ENCODE results near the gene KCNF1. TPM values are rescaled to one million over a fixed set of nuclear protein-coding genes. Genes with fewer than 3 reads are reported as not detected.

Gene KCNF1
- total RNA-seq, 2 experiments from 2014 or later: not detected

DNA sequence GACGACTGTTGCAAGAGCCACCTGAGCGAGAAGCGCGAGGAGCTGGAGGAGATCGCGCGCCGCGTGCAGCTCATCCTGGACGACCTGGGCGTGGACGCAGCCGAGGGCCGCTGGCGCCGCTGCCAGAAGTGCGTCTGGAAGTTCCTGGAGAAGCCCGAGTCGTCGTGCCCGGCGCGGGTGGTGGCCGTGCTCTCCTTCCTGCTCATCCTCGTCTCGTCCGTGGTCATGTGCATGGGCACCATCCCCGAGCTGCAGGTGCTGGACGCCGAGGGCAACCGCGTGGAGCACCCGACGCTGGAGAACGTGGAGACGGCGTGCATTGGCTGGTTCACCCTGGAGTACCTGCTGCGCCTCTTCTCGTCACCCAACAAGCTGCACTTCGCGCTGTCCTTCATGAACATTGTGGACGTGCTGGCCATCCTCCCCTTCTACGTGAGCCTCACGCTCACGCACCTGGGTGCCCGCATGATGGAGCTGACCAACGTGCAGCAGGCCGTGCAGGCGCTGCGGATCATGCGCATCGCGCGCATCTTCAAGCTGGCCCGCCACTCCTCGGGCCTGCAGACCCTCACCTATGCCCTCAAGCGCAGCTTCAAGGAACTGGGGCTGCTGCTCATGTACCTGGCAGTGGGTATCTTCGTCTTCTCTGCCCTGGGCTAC, 1.2 kb downstream of the KCNF1 start:
- peaks cover 31% of the 10 kb centered on the region for H3K27me3 Mint-ChIP-seq
- intact Hi-C loops (cut with micrococcal nuclease): no loop called here
- CTCF ChIA-PET: interaction anchor here (1.0 kb wide), 2 partner anchors 78 to 80 kb away, joined by 4 read pairs; no protein-coding TSS in a partner anchor
- ATAC-seq (no peak), DNase-seq (no peak)
- H3K4me3 Mint-ChIP-seq: no peak overlapping the region
- H3K4me1 Mint-ChIP-seq (ENCODE audit: low read depth): no peaks in the 10 kb centered on the region
- TF ChIP-seq, protein P1, sequence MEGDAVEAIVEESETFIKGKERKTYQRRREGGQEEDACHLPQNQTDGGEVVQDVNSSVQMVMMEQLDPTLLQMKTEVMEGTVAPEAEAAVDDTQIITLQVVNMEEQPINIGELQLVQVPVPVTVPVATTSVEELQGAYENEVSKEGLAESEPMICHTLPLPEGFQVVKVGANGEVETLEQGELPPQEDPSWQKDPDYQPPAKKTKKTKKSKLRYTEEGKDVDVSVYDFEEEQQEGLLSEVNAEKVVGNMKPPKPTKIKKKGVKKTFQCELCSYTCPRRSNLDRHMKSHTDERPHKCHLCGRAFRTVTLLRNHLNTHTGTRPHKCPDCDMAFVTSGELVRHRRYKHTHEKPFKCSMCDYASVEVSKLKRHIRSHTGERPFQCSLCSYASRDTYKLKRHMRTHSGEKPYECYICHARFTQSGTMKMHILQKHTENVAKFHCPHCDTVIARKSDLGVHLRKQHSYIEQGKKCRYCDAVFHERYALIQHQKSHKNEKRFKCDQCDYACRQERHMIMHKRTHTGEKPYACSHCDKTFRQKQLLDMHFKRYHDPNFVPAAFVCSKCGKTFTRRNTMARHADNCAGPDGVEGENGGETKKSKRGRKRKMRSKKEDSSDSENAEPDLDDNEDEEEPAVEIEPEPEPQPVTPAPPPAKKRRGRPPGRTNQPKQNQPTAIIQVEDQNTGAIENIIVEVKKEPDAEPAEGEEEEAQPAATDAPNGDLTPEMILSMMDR (IDR thresholded peaks at IDR 0.05): no peak
- H3K27ac Mint-ChIP-seq: no peak overlapping the region
- no peaks in the 10 kb centered on the region for H3K9me3 Mint-ChIP-seq
- POLR2A ChIA-PET: no interaction called here
- no peaks in the 10 kb centered on the region for H3K36me3 Mint-ChIP-seq (ENCODE audit: low read depth)

GRCh38 chr2:10913501-10914271, 2.0 kb downstream of the KCNF1 start:
- H3K27ac Mint-ChIP-seq: no peak overlapping the region
- no peak for DNase-seq
- no peaks in the 10 kb centered on the region for H3K36me3 Mint-ChIP-seq (ENCODE audit: low read depth)
- H3K9me3 Mint-ChIP-seq: no peaks in the 10 kb centered on the region
- H3K4me3 Mint-ChIP-seq: no peak overlapping the region
- peaks cover 31% of the 10 kb centered on the region for H3K27me3 Mint-ChIP-seq
- intact Hi-C loops (cut with micrococcal nuclease): no loop called here
- H3K4me1 Mint-ChIP-seq (ENCODE audit: low read depth): no peaks in the 10 kb centered on the region
- POLR2A ChIA-PET: no interaction called here
- CTCF ChIA-PET: interaction anchor here (0.9 to 1.0 kb wide), 2 partner anchors 78 to 220 kb away, joined by 4 read pairs; a partner anchor contains a TSS
- TF ChIP-seq, protein P1 (IDR thresholded peaks at IDR 0.05): no peak
- no peak for ATAC-seq

- ChIA-PET CTCF (interaction anchor here (0.9 to 1.3 kb wide), 2 partner anchors 79 to 219 kb away, joined by 4 read pairs; a partner anchor contains a TSS), POLR2A (no interaction called here)
- TF ChIP-seq, protein P1 (IDR thresholded peaks at IDR 0.05): no peak
- Mint-ChIP-seq H3K9me3 (no peaks in the 10 kb centered on the region), H3K36me3 (ENCODE audit: low read depth) (no peaks in the 10 kb centered on the region), H3K27ac (no peak overlapping the region), H3K4me1 (ENCODE audit: low read depth) (no peaks in the 10 kb centered on the region), H3K27me3 (peaks cover 31% of the 10 kb centered on the region), H3K4me3 (no peak overlapping the region)
- ATAC-seq: no peak
- no peak for DNase-seq
- intact Hi-C loops (cut with micrococcal nuclease): no loop called here
Observed at GRCh38 chr2:10914272-10914693, 2.5 kb downstream of the KCNF1 start.

DNA sequence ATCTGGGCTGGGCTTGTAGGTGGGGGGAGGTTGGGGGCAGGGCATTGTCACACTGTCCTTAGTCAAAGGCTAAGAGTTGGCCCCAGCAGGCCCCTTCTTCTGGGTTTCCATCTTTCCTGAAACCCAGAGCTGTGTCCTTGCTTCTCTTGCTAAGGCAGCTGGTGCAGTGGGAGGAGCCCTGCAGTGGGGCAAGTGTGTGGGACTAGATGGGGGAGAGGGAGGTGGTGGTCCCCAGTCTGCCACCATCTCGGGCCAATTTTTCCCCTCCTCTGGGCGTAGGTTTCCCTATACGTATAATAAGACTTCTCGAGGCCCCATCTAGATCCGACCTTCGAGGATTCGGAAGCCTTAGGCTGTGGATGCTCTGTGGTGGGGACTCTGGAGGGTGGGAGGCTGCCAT, 3.5 kb downstream of the KCNF1 start:
- ChIA-PET POLR2A (no interaction called here), CTCF (interaction anchor here (1.3 to 1.8 kb wide), 2 partner anchors 80 to 83 kb away, joined by 4 to 9 read pairs; no protein-coding TSS in a partner anchor)
- no peak overlapping the region for H3K4me3 Mint-ChIP-seq
- H3K27ac Mint-ChIP-seq: no peak overlapping the region
- DNase-seq (no peak), ATAC-seq (no peak)
- no peaks in the 10 kb centered on the region for H3K9me3 Mint-ChIP-seq
- no peaks in the 10 kb centered on the region for H3K4me1 Mint-ChIP-seq (ENCODE audit: low read depth)
- peaks cover 30% of the 10 kb centered on the region for H3K27me3 Mint-ChIP-seq
- TF ChIP-seq, protein P1 (IDR thresholded peaks at IDR 0.05): no peak
- no peaks in the 10 kb centered on the region for H3K36me3 Mint-ChIP-seq (ENCODE audit: low read depth)
- intact Hi-C loops (cut with micrococcal nuclease): no loop called here

Data from activated CD8-positive, alpha-beta T cell treated with anti-CD3 and anti-CD28 coated beads for 36 hours (primary cell).